EL (cell line): Measurements from ENCODE around the gene REPIN1.

Source experiments
- DNase-seq: peaks from one replicate; pipeline ENCODE4 v3.0.0-alpha.2; 2016

The REPIN1 gene

DNA sequence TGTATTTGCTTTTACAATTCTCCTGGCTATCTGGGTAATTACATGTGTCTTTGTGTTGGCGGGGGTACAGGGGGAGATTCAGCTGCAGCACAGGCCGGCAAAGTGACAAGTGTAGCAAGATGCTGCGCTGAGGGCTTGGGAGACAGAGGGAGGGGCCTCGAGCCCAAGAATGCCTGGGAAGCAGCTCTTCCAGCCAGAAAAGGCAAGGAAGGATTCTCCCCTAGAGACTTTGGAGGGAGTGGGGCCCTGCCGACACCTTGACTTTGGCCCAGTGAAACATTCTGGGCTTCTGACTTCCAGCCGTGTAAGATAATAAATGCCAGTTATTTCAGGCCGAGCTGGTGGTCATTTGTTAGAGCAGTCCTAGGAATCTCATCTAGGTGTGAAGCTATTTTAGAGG, 7.2 kb upstream of the REPIN1 start:
- no peak for DNase-seq

DNA sequence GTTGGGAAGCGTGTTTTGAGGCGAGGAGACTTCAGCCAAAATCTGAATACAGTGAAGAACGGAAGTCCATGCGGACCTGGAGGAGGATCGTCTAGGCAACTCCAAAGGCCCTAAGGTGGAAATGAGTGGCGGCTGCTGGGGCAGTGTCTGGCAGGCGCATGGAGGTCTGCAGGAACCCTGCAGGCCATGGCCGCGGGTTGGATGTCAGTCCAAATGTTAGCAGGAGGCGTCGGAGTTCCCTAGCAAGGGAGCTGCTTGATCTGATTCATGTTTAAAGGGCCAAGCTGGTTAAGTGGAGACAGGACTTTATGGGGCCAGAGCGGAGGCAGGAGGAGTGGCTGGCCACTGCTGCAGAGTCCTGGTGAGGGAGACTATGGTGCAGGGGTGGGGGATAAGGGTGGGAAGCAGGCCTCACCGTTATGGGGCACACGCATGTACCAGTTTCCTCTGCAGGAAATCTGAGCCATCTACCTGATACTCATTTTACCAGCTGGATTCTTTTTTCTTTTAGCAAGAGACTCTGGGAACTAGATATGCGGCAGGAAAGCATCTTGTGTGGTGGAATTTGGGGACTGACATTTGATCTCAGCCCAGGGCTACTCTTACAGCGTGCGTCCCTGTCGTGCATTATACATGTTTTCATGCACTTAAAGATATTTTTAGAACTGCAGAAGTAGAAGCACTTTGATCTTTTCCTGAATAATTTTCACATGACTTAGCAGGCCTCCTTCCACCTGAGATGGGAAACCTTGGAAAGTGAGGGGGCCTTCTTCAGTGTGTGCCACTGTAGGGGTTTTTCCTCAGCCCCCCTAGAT, 6.6 kb upstream of the REPIN1 start:
- no peak for DNase-seq

DNA sequence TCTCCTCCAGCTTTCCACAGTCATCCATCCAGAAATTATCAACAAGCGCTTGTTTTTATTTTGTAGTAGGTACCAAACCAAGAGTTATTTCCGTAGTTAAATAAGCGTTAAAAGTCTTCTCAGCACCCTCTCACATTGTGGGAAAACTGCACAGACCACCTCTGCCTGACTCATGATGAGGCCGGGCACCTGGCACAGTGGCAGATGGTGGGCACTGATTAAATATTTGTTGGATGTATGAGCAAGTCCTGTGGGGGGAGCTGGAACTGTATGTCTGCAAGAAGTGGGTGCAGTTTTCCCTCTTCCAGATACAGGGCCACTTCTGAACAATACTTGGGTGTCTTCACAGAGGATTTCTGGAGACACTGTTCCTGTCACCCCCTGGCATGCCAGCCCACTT, 5.3 kb upstream of the REPIN1 start:
- DNase-seq, result no peak

DNA sequence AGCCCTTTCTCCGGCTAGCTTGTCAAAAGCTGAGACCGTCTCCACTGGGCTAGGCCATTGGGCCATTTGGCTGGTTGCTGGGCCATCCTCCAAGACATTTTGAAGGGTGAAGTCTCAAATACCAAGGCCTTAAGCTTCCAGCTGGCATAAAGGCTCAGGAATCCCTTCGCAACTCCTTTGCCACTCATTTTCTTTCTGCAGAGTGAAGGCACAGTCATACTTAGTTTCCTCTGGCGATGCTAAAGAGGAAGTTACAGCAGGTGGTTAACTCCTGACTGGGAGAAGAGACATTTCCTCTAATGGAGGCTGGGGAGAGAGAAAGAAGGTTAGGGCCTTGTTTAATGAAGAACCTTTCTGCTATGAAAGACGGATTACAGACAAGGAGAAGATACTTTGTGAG, 4.8 kb upstream of the REPIN1 start:
- DNase-seq, result no peak

DNA sequence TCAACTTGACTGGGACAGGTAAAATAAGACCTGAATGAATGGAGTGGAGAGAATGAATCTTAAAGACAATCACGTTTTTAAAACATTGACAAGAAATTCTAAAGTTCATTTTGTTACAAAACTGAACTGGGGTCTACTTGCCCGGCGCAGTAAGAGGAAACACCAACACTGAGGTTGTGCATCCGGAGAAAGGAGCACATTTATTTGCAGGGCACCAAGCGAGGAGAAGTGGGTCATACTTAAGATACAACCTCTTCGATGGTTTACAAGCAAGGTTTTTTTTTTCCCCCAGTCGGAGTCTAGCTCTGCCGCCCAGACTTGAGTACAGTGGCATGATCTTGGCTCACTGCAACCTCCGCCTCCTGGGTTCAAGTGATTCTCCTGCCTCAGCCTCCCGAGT, 3.4 kb upstream of the REPIN1 start:
- DNase-seq, result no peak

DNA sequence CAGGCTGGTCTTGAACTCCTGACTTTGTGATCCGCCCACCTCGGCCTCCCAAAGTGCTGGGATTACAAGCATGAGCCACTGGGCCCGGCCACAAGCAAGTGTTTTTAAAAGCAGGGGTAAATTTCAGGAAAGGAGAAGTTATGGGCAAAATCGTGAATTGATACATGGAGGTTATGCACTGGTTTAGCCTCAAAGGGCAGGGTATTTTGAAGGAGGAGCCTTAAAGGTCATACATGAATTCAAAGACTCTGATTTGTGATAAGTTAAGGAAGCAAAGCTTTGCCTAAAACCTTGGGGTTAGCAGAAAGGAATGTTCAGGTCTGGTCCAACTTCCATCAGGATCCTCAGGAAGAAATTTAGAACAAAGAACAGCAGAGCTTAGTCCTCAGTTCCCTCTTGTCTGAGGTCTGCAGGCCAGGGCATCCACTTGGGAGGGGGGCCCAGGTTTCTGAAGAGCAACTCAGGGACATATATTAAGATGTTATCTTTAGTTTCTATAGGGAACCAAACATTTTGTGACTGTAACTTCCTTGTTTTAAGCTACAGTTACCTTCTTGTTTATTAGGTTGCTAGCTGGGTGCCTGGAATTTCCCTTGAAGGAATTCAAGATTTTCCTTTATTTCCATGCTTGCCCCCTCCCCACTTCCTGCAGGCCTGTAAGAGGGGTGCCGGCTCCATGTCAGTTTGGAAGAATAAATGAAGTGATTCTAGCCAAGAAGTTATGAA, 2.8 kb upstream of the REPIN1 start:
- DNase-seq, result no peak

DNA sequence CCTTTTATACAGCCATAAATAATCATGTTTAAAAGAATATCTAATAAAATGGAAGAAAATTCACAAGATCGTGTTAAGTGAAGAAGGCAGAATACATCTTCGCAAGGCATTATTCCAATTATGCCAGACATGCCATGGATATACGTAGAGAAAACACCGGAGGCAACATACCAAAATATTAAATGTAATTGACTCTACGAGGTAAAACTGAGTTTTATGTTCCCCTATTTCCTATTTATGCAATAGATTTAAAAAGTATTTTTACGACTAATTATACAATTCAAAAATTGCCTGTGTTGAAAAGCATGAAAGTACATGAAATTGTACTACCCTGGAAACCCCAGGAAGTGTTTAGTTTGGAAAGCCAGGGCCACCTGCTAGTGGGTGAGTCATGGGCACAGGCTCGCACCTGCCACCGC, 936 bp upstream of the REPIN1 start:
- DNase-seq, result no peak

DNA sequence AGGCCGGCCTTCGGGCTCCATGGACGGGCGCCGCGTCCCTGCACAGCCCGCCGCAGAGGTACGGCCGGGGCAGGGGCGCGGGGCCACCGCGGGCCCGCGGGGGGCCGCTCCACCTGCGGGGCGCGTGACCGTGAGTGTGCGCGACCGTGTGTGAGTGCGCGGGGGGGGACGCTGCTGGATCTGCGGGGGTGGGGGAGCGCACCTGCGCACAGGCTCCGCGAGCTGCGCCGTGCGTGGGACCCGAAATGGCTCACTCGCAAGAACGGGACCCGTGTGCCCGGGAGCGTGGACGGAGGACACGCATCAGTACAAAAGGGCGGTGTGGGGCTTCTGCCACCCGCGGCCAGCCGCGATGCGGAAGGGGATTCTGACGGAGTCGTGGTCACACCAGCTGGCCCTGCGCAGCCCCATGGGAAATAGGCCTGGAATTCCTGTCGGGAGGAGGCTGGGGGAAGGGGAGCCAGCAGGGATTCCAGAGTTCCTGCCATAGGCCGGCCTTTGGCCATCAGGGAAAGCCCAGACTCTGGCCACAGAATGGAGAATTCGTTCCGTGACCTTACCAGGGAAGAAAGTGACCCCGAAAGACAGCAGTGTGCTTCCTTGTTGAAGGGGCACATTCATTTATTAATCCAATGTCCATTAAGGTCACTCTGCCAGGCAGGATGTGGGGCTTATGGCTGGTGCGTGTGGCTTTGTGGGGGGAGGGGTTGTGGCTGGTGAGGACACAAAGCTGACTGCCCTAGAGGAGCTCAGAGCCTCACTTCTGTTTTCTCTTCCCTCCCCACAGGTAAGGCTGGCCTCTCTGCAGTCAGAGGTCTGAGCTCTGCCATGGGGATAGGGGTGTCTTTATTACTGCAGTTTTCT, 494 bp downstream of the REPIN1 start:
- peak; percentile 75 for DNase-seq

DNA sequence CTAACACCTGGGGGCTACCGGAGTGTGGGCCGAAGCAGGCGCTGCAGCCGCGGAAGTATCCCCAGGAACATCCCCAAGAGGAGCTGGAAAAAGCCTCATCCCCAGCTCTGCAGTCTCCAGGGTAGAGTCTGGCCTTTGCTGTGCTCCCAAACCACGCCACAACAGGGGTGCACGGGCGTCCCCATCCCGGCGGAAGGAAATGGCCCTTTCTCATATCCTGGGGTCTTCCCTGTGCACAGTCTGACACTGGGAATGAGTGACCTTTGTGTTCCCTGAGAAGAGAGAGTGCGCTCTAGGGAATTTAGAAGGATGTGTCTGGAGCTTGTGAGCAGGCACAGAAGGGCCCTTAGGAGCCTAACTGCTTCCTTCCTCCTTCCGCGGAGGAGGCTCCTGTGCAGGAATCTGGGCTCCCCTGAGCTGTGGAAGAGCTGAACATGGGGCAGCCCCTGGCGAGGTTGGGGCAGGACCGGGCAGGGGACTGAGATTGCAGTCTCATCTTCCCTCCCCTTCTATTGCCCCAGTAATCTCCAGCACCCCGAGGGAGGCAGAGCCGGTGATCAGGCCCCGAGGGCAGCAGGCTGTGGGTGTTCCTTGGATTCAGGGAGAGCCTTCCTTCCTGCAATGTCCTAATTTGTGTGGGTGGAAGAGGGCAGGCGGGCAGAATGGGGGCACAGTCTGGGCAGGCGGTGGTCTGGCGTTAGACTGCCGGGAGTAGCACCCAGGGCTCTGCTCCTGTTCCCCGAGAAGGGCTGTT, 1.3 kb downstream of the REPIN1 start:
- DNase-seq, result peak; percentile 21

DNA sequence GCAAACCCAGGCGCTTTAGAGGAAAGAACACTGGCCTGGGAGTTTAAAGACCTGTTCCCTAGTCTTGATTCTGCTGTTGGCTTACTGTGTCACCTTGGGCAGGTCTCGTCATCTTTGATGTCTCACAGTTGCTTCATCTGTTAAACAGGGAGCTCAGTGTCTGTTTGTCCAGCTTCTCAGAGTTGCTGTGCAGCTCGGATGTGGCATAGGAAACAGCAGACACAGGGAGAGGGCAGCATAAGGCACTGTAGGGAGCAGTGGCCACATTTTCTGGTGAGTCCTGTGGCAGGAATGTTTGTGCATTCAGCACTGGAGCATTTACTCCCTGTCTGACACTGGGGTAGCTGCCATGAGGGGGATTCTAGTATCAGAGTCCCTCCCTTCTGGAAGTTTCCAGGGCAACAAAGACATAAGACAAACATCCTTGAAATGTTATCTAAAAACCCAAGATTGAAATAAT, 2.0 kb downstream of the REPIN1 start:
- DNase-seq, result peak; percentile 51

DNA sequence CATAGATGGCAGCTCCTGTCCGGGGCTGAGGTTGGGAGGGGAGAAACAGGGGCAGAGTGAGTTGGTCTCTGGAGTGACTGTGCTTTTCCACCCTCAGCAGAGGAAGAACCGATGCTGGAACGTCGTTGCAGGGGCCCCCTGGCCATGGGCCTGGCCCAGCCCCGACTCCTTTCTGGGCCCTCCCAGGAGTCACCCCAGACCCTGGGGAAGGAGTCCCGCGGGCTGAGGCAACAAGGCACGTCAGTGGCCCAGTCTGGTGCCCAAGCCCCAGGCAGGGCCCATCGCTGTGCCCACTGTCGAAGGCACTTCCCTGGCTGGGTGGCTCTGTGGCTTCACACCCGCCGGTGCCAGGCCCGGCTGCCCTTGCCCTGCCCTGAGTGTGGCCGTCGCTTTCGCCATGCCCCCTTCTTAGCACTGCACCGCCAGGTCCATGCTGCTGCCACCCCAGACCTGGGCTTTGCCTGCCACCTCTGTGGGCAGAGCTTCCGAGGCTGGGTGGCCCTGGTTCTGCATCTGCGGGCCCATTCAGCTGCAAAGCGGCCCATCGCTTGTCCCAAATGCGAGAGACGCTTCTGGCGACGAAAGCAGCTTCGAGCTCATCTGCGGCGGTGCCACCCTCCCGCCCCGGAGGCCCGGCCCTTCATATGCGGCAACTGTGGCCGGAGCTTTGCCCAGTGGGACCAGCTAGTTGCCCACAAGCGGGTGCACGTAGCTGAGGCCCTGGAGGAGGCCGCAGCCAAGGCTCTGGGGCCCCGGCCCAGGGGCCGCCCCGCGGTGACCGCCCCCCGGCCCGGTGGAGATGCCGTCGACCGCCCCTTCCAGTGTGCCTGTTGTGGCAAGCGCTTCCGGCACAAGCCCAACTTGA, 2.7 kb downstream of the REPIN1 start:
- no peak for DNase-seq

DNA sequence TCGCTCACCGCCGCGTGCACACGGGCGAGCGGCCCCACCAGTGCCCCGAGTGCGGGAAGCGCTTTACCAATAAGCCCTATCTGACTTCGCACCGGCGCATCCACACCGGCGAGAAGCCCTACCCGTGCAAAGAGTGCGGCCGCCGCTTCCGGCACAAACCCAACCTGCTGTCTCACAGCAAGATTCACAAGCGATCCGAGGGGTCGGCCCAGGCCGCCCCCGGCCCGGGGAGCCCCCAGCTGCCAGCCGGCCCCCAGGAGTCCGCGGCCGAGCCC, 3.3 kb downstream of the REPIN1 start:
- DNase-seq, result no peak

DNA sequence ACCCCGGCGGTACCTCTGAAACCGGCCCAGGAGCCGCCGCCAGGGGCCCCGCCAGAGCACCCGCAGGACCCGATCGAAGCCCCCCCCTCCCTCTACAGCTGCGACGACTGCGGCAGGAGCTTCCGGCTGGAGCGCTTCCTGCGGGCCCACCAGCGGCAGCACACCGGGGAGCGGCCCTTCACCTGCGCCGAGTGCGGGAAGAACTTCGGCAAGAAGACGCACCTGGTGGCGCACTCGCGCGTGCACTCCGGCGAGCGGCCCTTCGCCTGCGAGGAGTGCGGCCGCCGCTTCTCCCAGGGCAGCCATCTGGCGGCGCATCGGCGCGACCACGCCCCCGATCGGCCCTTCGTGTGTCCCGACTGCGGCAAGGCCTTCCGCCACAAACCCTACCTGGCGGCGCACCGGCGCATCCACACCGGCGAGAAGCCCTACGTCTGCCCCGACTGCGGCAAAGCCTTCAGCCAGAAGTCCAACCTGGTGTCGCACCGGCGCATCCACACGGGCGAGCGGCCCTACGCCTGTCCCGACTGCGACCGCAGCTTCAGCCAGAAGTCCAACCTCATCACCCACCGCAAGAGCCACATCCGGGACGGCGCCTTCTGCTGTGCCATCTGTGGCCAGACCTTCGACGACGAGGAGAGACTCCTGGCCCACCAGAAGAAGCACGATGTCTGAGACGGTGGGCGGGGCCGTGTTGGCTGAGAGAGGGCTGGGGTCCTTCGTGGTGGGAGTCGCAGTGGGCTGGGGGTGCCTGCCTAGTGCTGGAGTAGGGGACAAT, 3.8 kb downstream of the REPIN1 start:
- no peak for DNase-seq

DNA sequence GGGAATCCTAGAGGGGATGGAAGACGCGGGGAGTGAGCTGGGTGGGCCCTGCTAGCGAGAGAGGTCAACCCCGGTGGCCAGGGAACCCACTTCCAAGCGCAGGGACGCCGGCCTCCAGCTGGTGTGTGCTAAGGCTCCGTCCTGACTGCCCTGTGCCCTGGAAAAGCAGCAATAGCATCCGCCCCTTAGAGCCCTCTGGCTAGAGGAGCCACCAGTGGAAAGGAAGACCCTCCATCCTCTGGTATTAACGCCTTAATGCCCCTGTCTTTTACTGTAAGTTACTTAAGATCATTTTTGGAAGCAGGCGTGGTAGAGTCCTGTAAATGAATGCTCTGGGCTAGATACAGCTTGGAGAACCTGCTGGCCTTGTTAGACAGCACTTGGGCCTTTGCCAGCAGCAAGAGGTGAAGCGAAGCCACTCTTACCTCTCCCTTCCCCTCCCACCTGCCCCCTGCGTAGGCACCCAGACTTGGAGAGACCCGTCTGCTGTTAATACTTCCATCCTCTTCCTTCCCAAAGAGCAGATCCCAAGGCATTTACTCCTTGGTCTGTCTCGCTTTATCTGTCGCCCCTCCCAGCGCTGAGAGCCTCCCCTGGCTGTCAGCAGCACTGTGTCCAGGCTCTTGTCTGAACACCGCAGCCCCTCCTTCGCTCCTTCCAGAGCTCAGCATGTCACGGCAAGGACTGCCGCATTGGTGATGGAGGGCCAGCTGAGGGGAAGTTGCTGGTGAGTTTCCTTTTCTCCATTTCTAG, 4.6 kb downstream of the REPIN1 start:
- DNase-seq, result no peak

DNA sequence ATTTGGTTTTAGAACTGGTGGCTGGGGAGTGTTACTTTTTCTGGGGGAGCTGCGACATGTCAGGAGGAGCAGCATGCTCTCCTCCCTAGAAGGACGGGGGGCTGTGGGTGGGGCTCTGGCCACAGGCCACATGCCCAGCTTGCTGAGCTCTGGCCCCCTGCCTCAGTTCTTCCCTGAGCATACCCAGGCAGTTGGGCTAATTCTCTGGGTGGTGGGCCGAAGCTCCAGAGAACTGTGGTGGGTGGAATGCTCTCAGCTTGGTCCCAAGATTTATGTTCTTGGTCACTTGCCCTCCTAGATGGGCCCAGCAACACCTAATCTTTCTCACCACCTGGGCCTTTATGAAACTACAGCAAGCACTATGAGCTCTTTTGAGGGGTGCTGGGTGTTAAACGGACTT, 5.4 kb downstream of the REPIN1 start:
- DNase-seq, result no peak

DNA sequence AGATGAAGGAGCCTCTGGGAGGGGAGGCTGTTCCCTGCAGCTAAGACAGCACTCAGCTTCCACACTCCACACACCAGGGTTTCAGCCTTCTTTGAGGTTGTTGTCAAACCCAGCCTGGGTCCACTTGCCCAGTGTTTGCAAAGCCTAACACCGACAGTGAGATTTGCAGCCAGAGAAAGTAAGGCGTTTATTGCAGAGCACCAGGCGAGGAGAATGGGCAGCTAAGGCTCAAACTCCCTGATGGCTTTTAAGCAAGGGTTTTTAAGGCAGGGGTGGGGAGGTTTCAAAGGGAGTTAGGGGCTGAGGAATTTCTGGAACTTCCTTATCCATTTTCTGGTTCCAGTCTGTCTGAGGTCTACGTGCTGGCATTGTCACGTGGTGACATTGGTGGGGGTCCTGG, 5.8 kb downstream of the REPIN1 start:
- no peak for DNase-seq

DNA sequence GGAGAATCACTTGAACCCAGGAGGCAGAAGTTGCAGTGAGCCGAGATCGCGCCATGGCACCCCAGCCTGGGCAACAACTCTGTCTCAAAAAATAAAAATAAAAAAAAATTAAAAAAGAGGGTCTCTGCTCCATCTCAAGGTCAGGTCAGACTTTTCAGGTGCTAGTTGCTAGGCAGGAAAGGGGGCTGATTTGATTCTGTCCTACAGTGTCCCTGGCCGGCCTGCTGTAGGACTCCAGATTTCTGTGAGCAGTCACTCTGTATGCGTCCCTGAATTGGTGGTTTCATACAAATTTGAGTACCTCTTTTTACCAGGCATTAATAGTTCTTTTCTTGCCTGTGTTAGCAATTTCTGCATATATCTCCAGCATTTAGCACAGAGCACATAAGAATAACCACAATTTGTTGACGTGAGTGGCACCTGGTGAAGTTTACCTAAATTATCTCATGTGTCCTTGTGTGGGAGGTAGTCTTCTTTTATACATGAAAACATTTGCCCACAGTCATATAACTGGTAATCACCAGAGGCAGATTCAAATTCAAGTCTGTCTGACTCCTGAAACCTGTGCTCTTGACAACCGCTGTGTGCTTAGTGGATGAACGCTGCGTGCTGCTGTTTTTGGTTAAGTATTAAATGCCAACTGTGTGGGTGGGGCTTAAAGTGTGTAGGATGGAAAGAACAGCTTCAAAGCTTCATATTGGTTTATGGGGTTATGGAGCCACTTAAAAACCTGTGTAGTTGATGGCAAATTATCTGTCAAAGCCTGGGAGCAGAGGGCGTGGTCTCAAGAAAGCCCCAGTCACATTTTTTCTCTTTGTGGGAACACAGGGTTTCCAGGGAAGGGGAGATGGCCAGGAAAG, 7.3 kb downstream of the REPIN1 start:
- DNase-seq, result no peak

DNA sequence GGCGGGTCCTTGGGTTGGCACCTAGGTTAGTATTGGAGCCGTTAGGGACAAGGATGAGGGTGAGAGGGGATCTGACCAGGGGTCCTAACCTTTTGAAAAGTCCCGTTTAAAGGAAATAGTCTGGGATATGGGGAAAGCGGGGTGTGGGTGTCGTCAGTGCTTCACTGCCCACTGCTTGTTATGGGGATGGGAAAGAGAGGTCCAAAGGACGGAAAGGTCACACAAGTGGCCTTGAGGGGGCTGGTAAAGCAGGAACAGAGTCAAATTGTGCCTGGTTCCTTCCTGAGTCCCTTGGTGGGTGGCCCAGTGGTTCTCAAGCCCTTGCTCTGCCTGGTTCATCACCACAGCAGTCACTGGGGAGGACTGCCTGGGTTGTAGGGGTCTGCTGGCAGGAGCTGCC, 7.9 kb downstream of the REPIN1 start:
- no peak for DNase-seq

DNA sequence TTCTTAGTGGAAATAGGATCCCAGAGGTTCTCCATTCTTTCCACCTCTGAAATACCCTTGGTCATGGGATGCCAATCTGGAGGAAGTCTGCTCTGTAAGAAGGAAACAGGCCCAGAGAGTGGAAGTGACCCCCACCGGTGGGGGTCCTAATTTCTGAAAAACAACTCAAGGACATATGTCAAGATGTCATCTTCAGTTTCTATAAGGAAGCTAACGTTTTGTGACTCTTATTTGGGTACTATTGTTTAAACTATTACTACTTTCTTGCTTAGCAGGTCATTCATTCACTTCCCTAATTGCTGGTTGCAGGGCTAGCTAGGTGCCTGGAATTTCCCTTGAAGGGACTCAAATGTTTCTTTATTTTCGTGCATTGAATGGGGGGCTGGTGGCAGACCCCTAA, 8.6 kb downstream of the REPIN1 start:
- no peak for DNase-seq
